NCI-H82 treated with DMSO at 0.1 percent for 48 hours (cell line): ENCODE data around the gene GPR15.
"Not testable (repeated sequence)": the region's sequence is repeated elsewhere in the genome, so short reads cannot be mapped to it uniquely, and the experiment has no call there.

ENCODE experiments used
- DNase-seq: peaks from one replicate; lab custom pipeline; 2025; ENCODE audit not compliant: unreplicated experiment; lab: John Stamatoyannopoulos, UW

Gene GPR15

GRCh38 chr3:98556164-98557130 is 24.7 kb downstream of the GPR15 start:
- DNase-seq = no peak

- no peak for DNase-seq
Observed at GRCh38 chr3:98557324-98558010, 25.7 kb downstream of the GPR15 start.

GRCh38 chr3:98558100-98558827 is 26.5 kb downstream of the GPR15 start:
- DNase-seq = no peak

GRCh38 chr3:98559769-98560168 is 28.0 kb downstream of the GPR15 start:
- DNase-seq = not testable (repeated sequence)

GRCh38 chr3:98560911-98561310 is 29.1 kb downstream of the GPR15 start:
- DNase-seq = no peak

- DNase-seq = no peak
Observed at GRCh38 chr3:98561727-98562521, 30.1 kb downstream of the GPR15 start.

- no peak for DNase-seq
Observed at GRCh38 chr3:98563661-98564281, 32.0 kb downstream of the GPR15 start.

GRCh38 chr3:98564282-98565005 is 32.7 kb downstream of the GPR15 start:
- no peak for DNase-seq

GRCh38 chr3:98565237-98565643 is 33.5 kb downstream of the GPR15 start:
- DNase-seq = no peak

GRCh38 chr3:98565843-98566242 is 34.1 kb downstream of the GPR15 start:
- DNase-seq = no peak

GRCh38 chr3:98567666-98568270 is 36.0 kb downstream of the GPR15 start:
- DNase-seq = no peak

- no peak for DNase-seq
Observed at GRCh38 chr3:98568402-98568801, 36.6 kb downstream of the GPR15 start.

- DNase-seq = no peak
Observed at GRCh38 chr3:98573181-98573728, 41.5 kb downstream of the GPR15 start.

- no peak for DNase-seq
Observed at GRCh38 chr3:98574132-98574531, 42.4 kb downstream of the GPR15 start.

- no peak for DNase-seq
Observed at GRCh38 chr3:98577178-98577895, 45.6 kb downstream of the GPR15 start.

- no peak for DNase-seq
Observed at GRCh38 chr3:98580401-98581386, 48.9 kb downstream of the GPR15 start.

GRCh38 chr3:98581474-98581873 is 49.7 kb downstream of the GPR15 start:
- no peak for DNase-seq
